WTC11 (cell line): ENCODE data around the gene RAD23A. TPM values are rescaled to one million over a fixed set of nuclear protein-coding genes. Genes with fewer than 3 reads are reported as not detected.
"Not testable (repeated sequence)": the region's sequence is repeated elsewhere in the genome, so short reads cannot be mapped to it uniquely, and the experiment has no call there.

Experiments used
- ATAC-seq: fragments of 200-7000 bp; cut with Tn5 transposase; 2 replicates; pipeline ENCODE4 v1.10.0; 2021; ENCODE audit warnings: mild to moderate bottlenecking, moderate library complexity
- CTCF ChIA-PET: fragments of 300-600 bp; sonication (Branson Sonifier 250); formaldehyde crosslinking; loops from one replicate; lab custom pipeline; 2021; ENCODE audit warnings: antibody characterized with exemption; lab: Charles Lee
- POLR2A ChIA-PET: fragments of 350-600 bp; sonication (Branson Sonifier 250); formaldehyde crosslinking; loops from one replicate; lab custom pipeline; 2021; ENCODE audit warnings: antibody characterized with exemption; lab: Charles Lee
- DNase-seq: peaks from one replicate; pipeline ENCODE4 v3.0.0; 2021; ENCODE audit warnings: low spot score
- H3K27ac Mint-ChIP-seq: 2 replicates; pipeline ENCODE4 v1.8.0; 2021; ENCODE audit warnings: mixed read lengths
- H3K27me3 Mint-ChIP-seq: 2 replicates; pipeline ENCODE4 v1.8.0; 2021; ENCODE audit warnings: low read depth, mild to moderate bottlenecking, moderate library complexity, mixed read lengths
- H3K36me3 Mint-ChIP-seq: 2 replicates; pipeline ENCODE4 v1.8.0; 2021; ENCODE audit warnings: mixed read lengths
- H3K4me1 Mint-ChIP-seq: 2 replicates; pipeline ENCODE4 v1.8.0; 2022; ENCODE audit warnings: mixed read lengths
- H3K4me3 Mint-ChIP-seq: 2 replicates; pipeline ENCODE4 v1.8.0; 2021; ENCODE audit warnings: mild to moderate bottlenecking, moderate library complexity, mixed read lengths
- H3K9me3 Mint-ChIP-seq: 2 replicates; pipeline ENCODE4 v1.8.0; 2021; ENCODE audit warnings: mixed read lengths
- ATF1 ChIP-seq: sonication (generic); formaldehyde crosslinking; IDR thresholded peaks from 2 replicates; pipeline ENCODE4 v1.8.1; 2023; ENCODE audit warnings: mild to moderate bottlenecking, moderate library complexity, missing genetic modification reagents
- ATF2 ChIP-seq: sonication (generic); formaldehyde crosslinking; IDR thresholded peaks from 2 replicates; pipeline ENCODE4 v1.8.1; 2022; ENCODE audit warnings: low read depth, missing genetic modification reagents, borderline replicate concordance
- CREM ChIP-seq: sonication (generic); formaldehyde crosslinking; IDR thresholded peaks from 2 replicates; pipeline ENCODE4 v1.8.1; 2022; ENCODE audit warnings: mild to moderate bottlenecking, missing genetic modification reagents, moderate library complexity
- E2F5 ChIP-seq: sonication (generic); formaldehyde crosslinking; IDR thresholded peaks from 2 replicates; pipeline ENCODE4 v1.8.1; 2022; ENCODE audit warnings: mild to moderate bottlenecking, moderate library complexity, missing genetic modification reagents
- EMX1 ChIP-seq: fragments of 250-450 bp; sonication (Bioruptor Pico); IDR thresholded peaks from 2 replicates; pipeline ENCODE4 v1.8.0; 2021; ENCODE audit warnings: mild to moderate bottlenecking
- ETV6 ChIP-seq: sonication (generic); formaldehyde crosslinking; IDR thresholded peaks from 2 replicates; pipeline ENCODE4 v1.8.1; 2022; ENCODE audit warnings: mild to moderate bottlenecking, missing genetic modification reagents
- FOXK1 ChIP-seq: sonication (generic); formaldehyde crosslinking; IDR thresholded peaks from 2 replicates; pipeline ENCODE4 v1.8.0; 2022; ENCODE audit warnings: mild to moderate bottlenecking, moderate library complexity, missing genetic modification reagents
- FOXP4 ChIP-seq: sonication (generic); formaldehyde crosslinking; IDR thresholded peaks from 2 replicates; pipeline ENCODE4 v1.8.0; 2022; ENCODE audit warnings: mild to moderate bottlenecking, missing genetic modification reagents
- GABPB1 ChIP-seq: sonication (generic); formaldehyde crosslinking; IDR thresholded peaks from 2 replicates; pipeline ENCODE4 v1.8.1; 2023; ENCODE audit warnings: mild to moderate bottlenecking, missing genetic modification reagents
- GRHL2 ChIP-seq: fragments of 250-450 bp; sonication (Bioruptor Pico); IDR thresholded peaks from 2 replicates; pipeline ENCODE4 v1.8.0; 2022; ENCODE audit warnings: mild to moderate bottlenecking, moderate library complexity; ENCODE audit not compliant: insufficient replicate concordance, severe bottlenecking
- GTF2I ChIP-seq: fragments of 250-450 bp; sonication (Bioruptor Pico); conservative IDR thresholded peaks from 2 replicates; pipeline ENCODE4 v1.4.0; 2021; ENCODE audit warnings: mild to moderate bottlenecking
- JUN ChIP-seq: sonication (generic); formaldehyde crosslinking; IDR thresholded peaks from 2 replicates; pipeline ENCODE4 v1.8.0; 2023; ENCODE audit warnings: mild to moderate bottlenecking, missing genetic modification reagents
- KAT7 ChIP-seq: sonication (generic); formaldehyde crosslinking; IDR thresholded peaks from 2 replicates; pipeline ENCODE4 v1.8.1; 2023; ENCODE audit warnings: missing genetic modification reagents, mild to moderate bottlenecking, borderline replicate concordance
- MXD4 ChIP-seq: fragments of 250-450 bp; sonication (Bioruptor Pico); IDR thresholded peaks from 2 replicates; pipeline ENCODE4 v1.8.0; 2021; ENCODE audit warnings: mild to moderate bottlenecking, moderate library complexity, borderline replicate concordance
- MYBL2 ChIP-seq: sonication (generic); formaldehyde crosslinking; IDR thresholded peaks from 2 replicates; pipeline ENCODE4 v1.8.1; 2023; ENCODE audit warnings: mild to moderate bottlenecking, moderate library complexity, missing genetic modification reagents
- NR2C2 ChIP-seq: sonication (generic); formaldehyde crosslinking; IDR thresholded peaks from 2 replicates; pipeline ENCODE4 v1.8.0; 2022; ENCODE audit warnings: mild to moderate bottlenecking, missing genetic modification reagents
- SP1 ChIP-seq: sonication (generic); formaldehyde crosslinking; conservative IDR thresholded peaks from 2 replicates; pipeline ENCODE4 v1.8.1; 2022; ENCODE audit warnings: missing genetic modification reagents
- TP53 ChIP-seq: sonication (generic); formaldehyde crosslinking; IDR thresholded peaks from 2 replicates; pipeline ENCODE4 v1.8.1; 2023; ENCODE audit warnings: mild to moderate bottlenecking, missing genetic modification reagents
- total RNA-seq: library from RNA; stranded (reverse); gene quantifications from 3 replicates; pipeline ENCODE4 v1.2.3, GENCODE V29; 2021
- TF ChIP-seq, protein P1 (sequence below): sonication (generic); formaldehyde crosslinking; IDR thresholded peaks from 2 replicates; pipeline ENCODE4 v1.8.0; 2023; ENCODE audit warnings: missing genetic modification reagents
- TF ChIP-seq, protein P2 (sequence below): sonication (generic); formaldehyde crosslinking; IDR thresholded peaks from 2 replicates; pipeline ENCODE4 v1.8.1; 2022; ENCODE audit warnings: low read depth, mild to moderate bottlenecking, moderate library complexity, missing genetic modification reagents, borderline replicate concordance
- TF ChIP-seq, protein P3 (sequence below): sonication (generic); formaldehyde crosslinking; IDR thresholded peaks from 2 replicates; pipeline ENCODE4 v1.8.0; 2022; ENCODE audit warnings: mild to moderate bottlenecking, missing genetic modification reagents
- TF ChIP-seq, protein P4 (sequence below): fragments of 250-450 bp; sonication (Bioruptor Pico); IDR thresholded peaks from 2 replicates; pipeline ENCODE4 v1.9.0; 2021; ENCODE audit warnings: mild to moderate bottlenecking

The RAD23A gene
- total RNA-seq, 1 experiment from 2014 or later, result 84.3 TPM

GRCh38 chr19:12956446-12957388 is 11.1 kb downstream of the RAD23A start, which contains the start of gene GADD45GIP1 (continued):
- TF ChIP-seq SP1 (CRISPR knock-in tag), result peak; percentile 70
- 0 out of 2 replicates have a peak, but pooled peaks have one; percentile 18 for TF ChIP-seq TP53 (CRISPR knock-in tag)
- TF ChIP-seq KAT7 (CRISPR knock-in tag), result no peak; the same call in 1 of the 2 replicates
- TF ChIP-seq FOXK1 (CRISPR knock-in tag), result peak; percentile 71; the same call in 1 of the 2 replicates
- TF ChIP-seq, protein P1, sequence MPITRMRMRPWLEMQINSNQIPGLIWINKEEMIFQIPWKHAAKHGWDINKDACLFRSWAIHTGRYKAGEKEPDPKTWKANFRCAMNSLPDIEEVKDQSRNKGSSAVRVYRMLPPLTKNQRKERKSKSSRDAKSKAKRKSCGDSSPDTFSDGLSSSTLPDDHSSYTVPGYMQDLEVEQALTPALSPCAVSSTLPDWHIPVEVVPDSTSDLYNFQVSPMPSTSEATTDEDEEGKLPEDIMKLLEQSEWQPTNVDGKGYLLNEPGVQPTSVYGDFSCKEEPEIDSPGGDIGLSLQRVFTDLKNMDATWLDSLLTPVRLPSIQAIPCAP (CRISPR knock-in tag), result peak; percentile 70; the same call in 1 of the 2 replicates
- TF ChIP-seq, protein P2, sequence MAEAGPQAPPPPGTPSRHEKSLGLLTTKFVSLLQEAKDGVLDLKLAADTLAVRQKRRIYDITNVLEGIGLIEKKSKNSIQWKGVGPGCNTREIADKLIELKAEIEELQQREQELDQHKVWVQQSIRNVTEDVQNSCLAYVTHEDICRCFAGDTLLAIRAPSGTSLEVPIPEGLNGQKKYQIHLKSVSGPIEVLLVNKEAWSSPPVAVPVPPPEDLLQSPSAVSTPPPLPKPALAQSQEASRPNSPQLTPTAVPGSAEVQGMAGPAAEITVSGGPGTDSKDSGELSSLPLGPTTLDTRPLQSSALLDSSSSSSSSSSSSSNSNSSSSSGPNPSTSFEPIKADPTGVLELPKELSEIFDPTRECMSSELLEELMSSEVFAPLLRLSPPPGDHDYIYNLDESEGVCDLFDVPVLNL (CRISPR knock-in tag), result no peak
- TF ChIP-seq E2F5 (CRISPR knock-in tag), result peak; percentile 77; the same call in 1 of the 2 replicates
- TF ChIP-seq MXD4, result no peak
- TF ChIP-seq CREM (CRISPR knock-in tag), result peak; percentile 47; the same call in 1 of the 2 replicates
- TF ChIP-seq NR2C2 (CRISPR knock-in tag), result no peak
- TF ChIP-seq GABPB1 (CRISPR knock-in tag), result peak; percentile 41; the same call in 1 of the 2 replicates
- TF ChIP-seq MYBL2 (CRISPR knock-in tag), result 0 out of 2 replicates have a peak, but pooled peaks have one; percentile 78
- peak; percentile 83; the same call in 1 of the 2 replicates for TF ChIP-seq ETV6 (CRISPR knock-in tag)

- TF ChIP-seq GTF2I (CRISPR knock-in tag), result peak; percentile 66; the same call in 1 of the 2 replicates
- H3K27ac Mint-ChIP-seq, result peak overlapping the region; percentile 89
- not testable (repeated sequence) for ATAC-seq, H3K9me3 Mint-ChIP-seq, DNase-seq, H3K27me3 Mint-ChIP-seq
- H3K4me3 Mint-ChIP-seq, result peak overlapping the region; percentile 81
- H3K36me3 Mint-ChIP-seq, result peaks cover 11% of the 10 kb centered on the region
- peaks cover 25% of the 10 kb centered on the region for H3K4me1 Mint-ChIP-seq
- CTCF ChIA-PET, result interaction anchor here (5.4 kb wide), 1 partner anchor 8 kb away, joined by 57 read pairs; no protein-coding TSS in a partner anchor
- POLR2A ChIA-PET, result interaction anchor here (1.2 kb wide), 1 partner anchor 11 kb away, joined by 3 read pairs; the partner anchor contains the start of gene RAD23A
Observed at GRCh38 chr19:12957389-12957952, 11.8 kb downstream of the RAD23A start.

- no peak for ATAC-seq
- H3K9me3 Mint-ChIP-seq, result peaks cover 3% of the 10 kb centered on the region
- ChIA-PET CTCF (interaction anchor here (1.8 kb wide), 1 partner anchor 18 kb away, joined by 7 read pairs; no protein-coding TSS in a partner anchor), POLR2A (interaction anchor here (0.5 kb wide), 1 partner anchor 1290 kb away, joined by 3 read pairs; no protein-coding TSS in a partner anchor)
- H3K27ac Mint-ChIP-seq, result no peak overlapping the region
- peaks cover 4% of the 10 kb centered on the region; the same call in 1 of the 2 replicates for H3K36me3 Mint-ChIP-seq
- no peak overlapping the region for H3K4me3 Mint-ChIP-seq
- DNase-seq, result no peak
- peaks cover 18% of the 10 kb centered on the region for H3K4me1 Mint-ChIP-seq
- peaks cover 12% of the 10 kb centered on the region for H3K27me3 Mint-ChIP-seq
- TF ChIP-seq, protein P3, sequence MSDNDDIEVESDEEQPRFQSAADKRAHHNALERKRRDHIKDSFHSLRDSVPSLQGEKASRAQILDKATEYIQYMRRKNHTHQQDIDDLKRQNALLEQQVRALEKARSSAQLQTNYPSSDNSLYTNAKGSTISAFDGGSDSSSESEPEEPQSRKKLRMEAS (CRISPR knock-in tag), result no peak
- TF ChIP-seq ATF1 (no peak), SP1 (CRISPR knock-in tag) (no peak), GRHL2 (no peak), E2F5 (CRISPR knock-in tag) (no peak), ATF2 (CRISPR knock-in tag) (no peak), NR2C2 (CRISPR knock-in tag) (no peak), FOXP4 (CRISPR knock-in tag) (no peak), EMX1 (CRISPR knock-in tag) (no peak), JUN (CRISPR knock-in tag) (no peak)
- TF ChIP-seq, protein P4, sequence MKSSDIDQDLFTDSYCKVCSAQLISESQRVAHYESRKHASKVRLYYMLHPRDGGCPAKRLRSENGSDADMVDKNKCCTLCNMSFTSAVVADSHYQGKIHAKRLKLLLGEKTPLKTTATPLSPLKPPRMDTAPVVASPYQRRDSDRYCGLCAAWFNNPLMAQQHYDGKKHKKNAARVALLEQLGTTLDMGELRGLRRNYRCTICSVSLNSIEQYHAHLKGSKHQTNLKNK (CRISPR knock-in tag), result no peak
Observed at GRCh38 chr19:12959481-12959880, 13.8 kb downstream of the RAD23A start.
